GM20000 (cell line): Measurements from ENCODE around the gene GRAMD4.
A peak's percentile ranks its signal among the peaks of the same experiment; 100 is the strongest.

ENCODE experiments used
- DNase-seq: peaks from one replicate; pipeline ENCODE4 v3.0.0; 2012; ENCODE audit warnings: low spot score
- CTCF ChIP-seq: IDR thresholded peaks from 2 replicates; pipeline ENCODE4 v1.5.1; 2012; ENCODE audit warnings: mild to moderate bottlenecking, control low read depth; ENCODE audit errors: extremely low read depth, missing control alignments

The GRAMD4 gene

GRCh38 chr22:46600273-46600796 lies 19.9 kb upstream of the GRAMD4 start:
- TF ChIP-seq CTCF, result no peak
- DNase-seq, result no peak

DNA sequence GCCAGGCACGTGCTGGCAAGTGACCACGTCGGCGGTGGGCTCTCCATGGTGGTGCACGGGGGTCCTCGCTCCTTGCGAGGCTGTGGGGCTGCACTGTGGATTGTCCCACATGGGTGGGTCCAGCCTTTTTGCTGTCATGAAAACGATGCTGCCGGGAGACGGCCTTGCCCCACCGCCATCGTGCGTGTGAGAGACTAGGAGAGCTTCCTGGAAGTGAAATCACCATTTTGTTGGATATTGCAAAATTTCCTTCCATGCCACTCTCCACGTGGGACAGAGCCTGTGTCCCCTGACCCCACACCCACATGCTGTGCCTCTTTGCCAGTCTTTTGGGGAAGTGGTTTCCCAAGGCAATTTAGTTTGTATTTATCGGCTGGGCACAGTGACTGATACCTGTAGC lies 18.2 kb upstream of the GRAMD4 start:
- DNase-seq, result no peak
- no peak for TF ChIP-seq CTCF

DNA sequence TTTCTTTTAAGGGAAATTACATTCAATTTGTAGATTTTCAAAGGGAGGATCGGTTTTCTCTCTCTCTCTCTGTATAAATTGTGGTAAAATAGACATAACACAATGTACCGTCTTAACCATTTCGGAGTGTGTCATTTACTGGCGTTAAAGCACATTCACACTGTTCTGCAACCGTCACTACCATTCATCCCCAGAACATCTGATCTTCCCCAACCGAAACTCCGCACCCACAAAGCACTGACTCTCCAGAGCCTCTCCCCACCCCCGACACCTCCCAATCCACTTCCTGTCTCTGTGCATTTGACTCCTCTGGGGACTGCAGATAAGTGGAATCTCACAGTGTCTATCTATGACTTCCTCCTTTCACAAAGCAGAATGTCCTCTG lies 15.9 kb upstream of the GRAMD4 start:
- no peak for TF ChIP-seq CTCF
- DNase-seq, result peak; percentile 63

- DNase-seq, result no peak
- TF ChIP-seq CTCF, result no peak
Observed at GRCh38 chr22:46605117-46605516, 15.1 kb upstream of the GRAMD4 start.

GRCh38 chr22:46606886-46607285 lies 13.3 kb upstream of the GRAMD4 start:
- no peak for DNase-seq
- TF ChIP-seq CTCF, result no peak

DNA sequence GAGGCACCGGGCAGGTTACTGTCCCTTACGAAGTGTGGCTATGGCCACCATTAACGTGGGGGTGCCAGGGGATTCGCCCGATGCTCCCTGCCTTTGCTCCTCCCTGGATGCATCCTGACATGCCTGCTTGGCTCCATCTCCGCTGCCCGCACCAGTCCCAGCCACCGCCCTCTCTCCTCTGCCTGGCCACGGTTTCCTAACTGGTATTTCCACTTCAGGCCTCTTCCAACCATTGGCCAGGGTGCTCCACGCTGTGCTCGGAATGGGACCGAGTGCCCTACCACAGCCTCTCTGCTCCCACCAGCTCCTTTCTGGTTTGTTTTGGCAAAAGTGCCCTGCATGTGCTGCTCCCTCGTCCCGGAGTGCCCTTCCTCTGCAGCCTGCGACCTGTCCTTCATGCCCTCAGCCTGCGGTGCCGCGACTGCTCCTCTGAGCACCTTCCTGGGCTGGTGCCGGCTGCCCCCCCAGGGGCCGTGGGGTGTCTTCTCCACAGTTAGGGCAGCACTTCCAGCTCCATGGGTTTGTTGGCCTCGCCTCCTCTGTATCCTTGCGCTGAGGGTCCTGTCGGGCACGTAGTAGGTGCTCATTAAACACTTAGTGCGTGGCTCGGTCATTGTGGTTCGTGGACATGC lies 12.6 kb upstream of the GRAMD4 start:
- no peak for DNase-seq
- no peak for TF ChIP-seq CTCF

DNA sequence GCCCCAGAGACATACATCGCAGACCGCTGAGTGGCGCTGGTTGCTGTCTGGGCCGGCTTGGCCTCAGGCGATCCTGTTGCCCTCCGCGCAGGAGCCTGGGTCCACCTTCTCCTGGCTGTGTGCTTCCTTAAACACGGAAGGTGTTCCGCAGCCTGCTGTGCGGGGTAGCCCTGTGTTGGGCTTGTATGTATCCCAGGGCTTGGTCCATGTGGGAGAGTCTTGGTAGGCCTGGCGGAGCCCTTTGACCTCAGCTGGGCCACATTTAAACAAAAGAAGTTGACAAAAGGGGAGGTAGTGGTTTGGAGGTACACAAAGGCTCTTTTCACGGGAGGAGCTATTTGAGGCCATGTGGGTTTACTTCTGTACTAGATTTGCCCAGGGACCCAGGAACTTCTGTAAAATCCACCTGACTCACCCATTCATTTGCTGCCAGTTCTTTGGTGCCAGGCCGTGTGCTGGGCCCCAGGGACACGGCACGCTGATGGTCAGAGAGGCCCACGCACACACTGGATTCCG lies 11.0 kb upstream of the GRAMD4 start:
- TF ChIP-seq CTCF, result no peak
- no peak for DNase-seq
